Natural killer cell treated with Interleukin-12 subunit alpha and Interleukin-12 subunit beta and Interleukin-15 and Interleukin-18, amount 100 ng/mL, for 72 hours (primary cell): Measurements from ENCODE around the gene UPK3BL2. TPM values are rescaled to one million over a fixed set of nuclear protein-coding genes. Genes with fewer than 3 reads are reported as not detected.
A peak's percentile ranks its signal among the peaks of the same experiment; 100 is the strongest.
"Not testable (repeated sequence)": the region's sequence is repeated elsewhere in the genome, so short reads cannot be mapped to it uniquely, and the experiment has no call there.

Experiments used
- ATAC-seq, 2 donors: fragments of 150-1000 bp; cut with Tn5 transposase in 1 of 2; sonication (Bioruptor Pico), chemical (Tn5 transposase) in 1 of 2; 2 replicates each; pipeline ENCODE4 v1.10.0; 2021
- DNase-seq: peaks from one replicate; pipeline ENCODE4 v3.0.0; 2022; ENCODE audit warnings: low spot score
- H3K27ac Mint-ChIP-seq, 2 donors: 1 replicate in 1 of 2; 2 replicates in 1 of 2; pipeline ENCODE4 v1.8.0; 2022; ENCODE audit warnings: mixed read lengths in 2 of 2, mild to moderate bottlenecking in 1 of 2, moderate library complexity in 1 of 2
- H3K27me3 Mint-ChIP-seq, 2 donors: 1 replicate in 1 of 2; 2 replicates in 1 of 2; pipeline ENCODE4 v1.8.0; 2022; ENCODE audit warnings: mixed read lengths in 2 of 2
- H3K36me3 Mint-ChIP-seq: one replicate; pipeline ENCODE4 v1.8.0; 2022; ENCODE audit warnings: mixed read lengths
- H3K4me1 Mint-ChIP-seq, 2 donors: 1 replicate in 1 of 2; 2 replicates in 1 of 2; pipeline ENCODE4 v1.8.0; 2022; ENCODE audit warnings: low read depth in 2 of 2, mixed read lengths in 2 of 2, mild to moderate bottlenecking in 1 of 2
- H3K4me3 Mint-ChIP-seq: one replicate; pipeline ENCODE4 v1.8.0; 2022; ENCODE audit warnings: mixed read lengths
- H3K9me3 Mint-ChIP-seq: 2 replicates; pipeline ENCODE4 v1.8.0; 2022; ENCODE audit warnings: mixed read lengths
- total RNA-seq, 2 donors: library from RNA; stranded (reverse); gene quantifications; one replicate each; pipeline ENCODE4 v1.2.3, GENCODE V29; 2022

The UPK3BL2 gene
- total RNA-seq, 2 donors from 2014 or later: 26.2 to 105 TPM

DNA sequence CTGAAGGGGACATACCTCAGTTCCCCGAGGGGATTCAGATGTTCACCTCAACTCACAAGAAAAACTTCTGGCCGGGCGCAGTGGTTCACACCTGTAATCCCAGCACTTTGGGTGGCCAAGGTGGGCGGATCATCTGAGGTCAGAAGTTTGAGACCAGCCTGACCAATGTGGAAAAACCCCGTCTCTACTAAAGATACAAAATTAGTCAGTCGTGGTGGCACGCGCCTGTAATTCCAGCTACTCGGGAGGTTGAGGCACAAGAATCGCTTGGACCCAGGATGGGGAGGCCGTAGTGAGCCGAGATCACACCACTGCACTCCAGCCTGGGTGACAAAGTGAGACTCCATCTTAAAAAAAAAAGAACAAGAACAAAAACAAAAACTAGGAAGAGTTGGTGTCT is 1.8 kb upstream of the UPK3BL2 start:
- H3K27me3 Mint-ChIP-seq, H3K4me3 Mint-ChIP-seq, H3K36me3 Mint-ChIP-seq, H3K9me3 Mint-ChIP-seq, DNase-seq, ATAC-seq, H3K27ac Mint-ChIP-seq, H3K4me1 Mint-ChIP-seq: not testable (repeated sequence)

DNA sequence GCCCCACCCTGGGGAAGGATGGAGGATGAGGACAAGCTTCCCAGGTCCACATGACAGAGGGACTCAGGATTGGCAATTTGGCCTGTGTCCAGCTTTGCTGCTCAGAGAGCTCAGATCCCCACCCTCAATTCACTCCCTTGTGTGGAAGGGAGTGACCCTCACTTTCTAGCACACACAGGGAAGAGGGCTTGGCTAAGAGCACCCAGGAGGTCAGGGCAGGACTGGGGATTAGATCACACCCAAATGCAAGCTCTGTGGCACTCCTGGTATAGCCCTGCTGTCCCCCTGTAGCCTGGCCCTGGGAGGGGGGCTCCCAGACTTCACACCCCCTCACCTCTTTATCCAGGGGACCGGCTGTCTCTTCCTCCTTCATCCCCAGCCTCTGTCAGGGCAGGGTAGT is 876 bp upstream of the UPK3BL2 start:
- not testable (repeated sequence) for ATAC-seq, H3K27ac Mint-ChIP-seq, H3K4me1 Mint-ChIP-seq, H3K36me3 Mint-ChIP-seq, H3K27me3 Mint-ChIP-seq, H3K4me3 Mint-ChIP-seq, H3K9me3 Mint-ChIP-seq, DNase-seq

DNA sequence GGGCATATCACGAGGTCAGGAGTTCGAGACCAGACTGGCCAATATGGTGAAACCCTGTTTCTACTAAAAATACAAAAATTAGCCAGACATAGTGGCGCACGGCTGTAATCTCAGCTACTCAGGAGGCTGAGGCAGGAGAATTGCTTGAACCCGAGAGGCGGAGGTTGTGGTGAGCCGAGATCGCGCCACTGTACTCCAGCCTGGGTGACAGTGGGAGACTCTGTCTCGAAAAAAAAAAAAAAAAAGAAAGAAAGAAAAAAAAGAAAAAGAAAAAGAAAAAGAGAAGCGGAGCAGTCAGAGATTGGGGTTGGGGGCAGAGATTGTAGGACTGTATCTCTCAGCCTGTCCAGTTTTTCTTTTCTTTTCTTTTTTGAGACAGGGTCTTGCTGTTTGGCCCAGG is 725 bp downstream of the UPK3BL2 start:
- DNase-seq, H3K27me3 Mint-ChIP-seq, H3K36me3 Mint-ChIP-seq, H3K9me3 Mint-ChIP-seq, H3K4me3 Mint-ChIP-seq, H3K4me1 Mint-ChIP-seq, H3K27ac Mint-ChIP-seq, ATAC-seq: not testable (repeated sequence)

DNA sequence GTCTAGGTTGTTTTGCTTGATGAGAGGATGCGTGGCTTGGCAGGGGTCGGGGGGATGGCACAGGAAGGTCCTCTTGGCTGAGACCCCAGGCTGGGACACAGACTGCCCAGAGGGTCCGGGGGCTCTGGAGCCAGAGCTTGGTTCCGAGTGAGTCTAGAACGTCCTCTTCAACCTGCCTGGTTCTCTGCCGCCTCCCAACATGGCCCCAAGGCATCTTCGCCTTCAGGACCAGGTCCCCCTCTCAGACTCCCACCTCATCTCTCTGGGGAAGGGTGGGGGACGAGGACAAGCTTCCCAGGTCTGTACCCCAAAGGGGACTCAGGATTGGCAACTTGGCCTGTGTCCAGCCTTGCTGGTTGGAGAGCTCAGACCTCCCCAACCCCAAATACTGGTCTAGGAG is 1.4 kb downstream of the UPK3BL2 start:
- not testable (repeated sequence) for DNase-seq, H3K36me3 Mint-ChIP-seq, H3K9me3 Mint-ChIP-seq, H3K27me3 Mint-ChIP-seq, H3K4me1 Mint-ChIP-seq, ATAC-seq, H3K27ac Mint-ChIP-seq, H3K4me3 Mint-ChIP-seq

DNA sequence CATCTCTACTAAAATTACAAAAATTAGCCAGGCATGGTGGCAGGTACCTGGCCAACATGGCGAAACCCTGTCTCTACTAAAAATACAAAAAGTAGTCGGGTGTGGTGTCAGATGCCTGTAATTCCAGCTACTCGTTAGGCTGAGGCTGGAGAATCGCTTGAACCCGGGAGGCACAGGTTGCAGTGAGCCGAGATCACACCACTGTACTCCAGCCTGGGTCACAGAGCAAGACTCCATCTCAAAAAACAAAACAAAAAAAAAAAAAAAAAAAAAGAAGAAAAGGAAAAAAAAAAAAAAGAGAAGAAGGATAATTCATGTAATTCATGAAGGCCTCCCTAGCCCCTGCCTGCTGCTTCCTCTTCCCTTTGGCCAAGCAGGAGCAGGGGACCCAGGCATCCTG is 2.9 kb downstream of the UPK3BL2 start:
- not testable (repeated sequence) for H3K36me3 Mint-ChIP-seq, H3K9me3 Mint-ChIP-seq, H3K27ac Mint-ChIP-seq, H3K27me3 Mint-ChIP-seq, ATAC-seq, H3K4me1 Mint-ChIP-seq, H3K4me3 Mint-ChIP-seq, DNase-seq

DNA sequence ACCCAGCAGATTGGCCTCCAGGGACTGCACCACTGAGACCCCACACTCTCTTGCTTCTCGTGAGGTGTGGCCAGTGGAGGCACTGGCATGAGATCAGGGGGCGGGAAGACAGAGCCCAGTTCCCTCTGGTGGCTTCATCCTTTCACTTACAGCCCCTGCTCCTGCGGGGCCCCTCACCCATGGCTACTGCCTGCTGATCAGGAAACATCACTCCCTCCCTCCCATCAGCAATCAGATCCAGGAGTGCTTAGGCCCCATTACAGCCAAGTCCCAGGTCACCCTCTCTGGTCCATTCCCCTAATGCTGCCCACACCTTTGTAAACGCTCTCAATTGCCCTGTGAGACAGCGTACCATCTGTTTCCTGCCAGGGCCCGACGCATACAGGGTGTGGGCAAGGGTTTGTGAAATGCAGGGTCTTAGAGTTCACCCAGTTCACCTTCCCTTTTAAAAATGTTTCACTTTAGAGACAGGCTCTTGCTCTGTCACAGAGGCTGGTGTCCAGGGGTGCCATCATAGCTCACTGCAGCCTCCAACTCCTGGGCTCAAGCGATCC is 8.4 kb downstream of the UPK3BL2 start:
- H3K36me3 Mint-ChIP-seq, DNase-seq, ATAC-seq, H3K27ac Mint-ChIP-seq, H3K4me1 Mint-ChIP-seq, H3K9me3 Mint-ChIP-seq, H3K27me3 Mint-ChIP-seq, H3K4me3 Mint-ChIP-seq: not testable (repeated sequence)

DNA sequence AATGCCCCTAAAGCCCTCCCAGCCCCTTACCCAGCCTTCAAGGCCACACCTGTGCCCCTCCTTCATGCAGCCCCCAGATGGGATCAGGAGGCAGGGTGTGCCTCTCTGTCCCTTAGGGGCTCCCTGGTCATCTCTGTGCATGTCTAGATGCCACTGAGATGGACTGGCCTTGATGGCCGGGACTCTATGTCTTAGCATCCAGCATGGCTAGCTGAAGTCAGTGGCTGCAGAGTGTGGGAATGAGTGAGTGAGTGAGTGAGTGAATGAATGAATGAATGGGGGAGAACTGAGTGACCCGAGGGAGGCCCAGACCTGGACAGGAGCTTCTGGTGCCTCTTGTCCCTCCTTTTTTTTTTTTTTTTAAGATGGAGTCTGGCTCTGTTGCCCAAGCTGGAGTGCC is 11.4 kb downstream of the UPK3BL2 start:
- not testable (repeated sequence) for ATAC-seq, H3K4me3 Mint-ChIP-seq, H3K36me3 Mint-ChIP-seq, DNase-seq, H3K9me3 Mint-ChIP-seq, H3K27me3 Mint-ChIP-seq, H3K27ac Mint-ChIP-seq, H3K4me1 Mint-ChIP-seq

DNA sequence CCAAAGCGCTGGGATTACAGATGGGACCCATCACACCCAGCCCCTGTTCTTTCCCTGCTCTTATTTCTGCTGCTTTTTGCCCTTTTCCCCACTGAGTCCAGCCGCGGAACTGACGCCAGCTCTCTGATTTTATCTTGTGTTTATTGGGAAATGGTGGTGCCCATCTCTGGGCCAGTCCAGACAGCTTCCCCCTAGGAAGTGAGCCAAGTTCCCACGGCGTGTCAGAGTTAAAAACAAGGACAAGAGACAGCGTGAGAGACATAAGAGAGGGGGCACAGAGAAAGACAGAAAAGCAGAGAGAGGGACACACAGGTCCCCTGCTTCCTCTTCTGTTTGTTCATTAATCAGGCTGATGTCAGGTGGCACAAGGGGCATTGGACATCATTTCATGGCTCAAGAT is 11.9 kb downstream of the UPK3BL2 start:
- DNase-seq, H3K36me3 Mint-ChIP-seq, ATAC-seq, H3K27me3 Mint-ChIP-seq, H3K9me3 Mint-ChIP-seq, H3K27ac Mint-ChIP-seq, H3K4me1 Mint-ChIP-seq, H3K4me3 Mint-ChIP-seq: not testable (repeated sequence)

DNA sequence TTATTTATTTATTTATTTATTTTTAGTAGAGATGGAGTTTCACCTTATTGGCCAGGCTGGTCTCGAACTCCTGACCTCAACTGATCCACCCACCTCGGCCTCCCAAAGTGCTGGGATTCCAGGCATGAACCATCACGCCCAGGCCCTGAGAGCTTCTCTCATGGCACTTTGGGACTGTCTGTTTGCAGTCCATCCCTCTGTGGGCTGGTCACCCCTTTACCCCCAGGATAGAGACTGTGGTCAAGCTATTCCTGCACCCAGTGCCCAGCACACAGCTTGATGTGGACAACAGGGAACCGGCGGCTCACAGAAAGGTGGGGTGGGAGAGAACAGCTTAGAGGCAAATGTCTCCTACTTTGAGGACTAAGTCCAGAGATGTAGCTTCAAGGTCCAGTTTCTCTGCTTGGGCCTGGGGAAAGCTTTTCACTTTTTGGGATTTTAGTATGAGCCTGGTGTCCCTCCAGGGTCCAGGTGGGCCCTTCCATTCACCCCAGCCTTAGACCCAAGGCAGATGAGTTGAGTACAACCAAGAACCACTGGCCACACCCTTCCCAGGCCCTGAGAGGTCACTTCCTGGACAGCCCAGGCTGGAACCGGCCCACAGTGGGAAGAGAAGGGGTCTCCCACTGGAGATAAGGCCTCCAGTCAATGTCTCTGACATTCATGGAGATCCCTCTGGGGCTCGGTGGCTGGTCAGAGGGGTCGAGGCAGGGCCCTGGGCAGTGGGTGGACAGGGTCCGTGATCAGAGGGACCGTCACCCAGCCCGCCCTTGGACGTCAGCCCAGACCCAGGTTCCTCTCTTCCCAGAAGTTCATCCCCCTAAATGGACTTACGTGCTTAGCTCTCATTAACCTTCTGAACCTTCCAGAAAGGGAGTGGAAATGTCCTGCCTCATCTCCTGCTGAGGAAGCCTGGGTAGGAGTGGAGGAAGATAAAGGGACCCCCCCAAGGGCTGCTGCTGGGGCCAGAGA is 15.4 kb downstream of the UPK3BL2 start:
- not testable (repeated sequence) for H3K4me3 Mint-ChIP-seq, ATAC-seq, H3K27ac Mint-ChIP-seq

DNA sequence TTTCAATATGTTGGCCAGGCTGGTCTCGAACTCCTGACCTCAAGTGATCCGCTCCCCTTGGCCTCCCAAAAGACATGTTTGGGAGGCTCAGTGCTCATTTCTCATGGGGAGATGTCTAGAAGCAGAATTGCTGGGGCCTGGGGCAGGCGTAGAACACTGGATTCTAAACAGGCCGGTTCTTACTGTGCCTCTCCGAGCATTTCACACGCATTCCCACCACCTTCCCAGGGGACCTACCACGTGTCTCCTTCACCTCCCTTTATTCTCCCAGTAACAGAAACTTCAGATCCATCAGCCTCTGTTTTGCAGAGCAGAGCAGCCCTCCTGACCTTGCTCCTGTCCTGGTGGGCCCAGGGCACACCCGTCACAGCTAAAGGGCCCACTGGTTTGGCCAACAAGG is 16.3 kb downstream of the UPK3BL2 start:
- not testable (repeated sequence) for H3K27ac Mint-ChIP-seq, H3K36me3 Mint-ChIP-seq, H3K4me1 Mint-ChIP-seq, H3K4me3 Mint-ChIP-seq, DNase-seq, H3K9me3 Mint-ChIP-seq, ATAC-seq, H3K27me3 Mint-ChIP-seq

More for the DNA sequence above, 15.4 kb downstream of the UPK3BL2 start:
- not testable (repeated sequence) for H3K4me1 Mint-ChIP-seq, H3K36me3 Mint-ChIP-seq, DNase-seq, H3K9me3 Mint-ChIP-seq, H3K27me3 Mint-ChIP-seq

DNA sequence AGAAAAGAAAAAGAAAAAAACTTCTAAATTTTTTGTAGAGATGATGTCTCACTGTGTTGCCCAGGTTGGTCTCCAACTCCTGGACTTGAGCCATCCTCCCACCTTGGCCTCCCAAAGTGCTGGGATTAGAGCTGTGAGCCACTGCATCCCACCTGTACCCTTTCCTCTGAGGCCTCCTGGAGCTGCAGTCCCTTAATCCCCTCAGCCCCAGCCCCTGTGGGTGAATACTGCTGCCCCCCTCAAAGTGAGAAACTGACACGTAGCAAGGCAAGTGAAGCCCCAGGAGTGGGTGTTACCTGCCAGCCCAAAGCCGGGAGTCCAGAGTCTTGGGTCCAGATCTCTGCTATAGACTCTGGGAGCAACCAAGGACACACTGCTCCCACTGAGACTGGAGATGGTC is 18.7 kb downstream of the UPK3BL2 start:
- not testable (repeated sequence) for DNase-seq, H3K4me3 Mint-ChIP-seq, H3K36me3 Mint-ChIP-seq, H3K27ac Mint-ChIP-seq, H3K9me3 Mint-ChIP-seq, H3K4me1 Mint-ChIP-seq, H3K27me3 Mint-ChIP-seq
- peak; percentile 7 to 34 for ATAC-seq

DNA sequence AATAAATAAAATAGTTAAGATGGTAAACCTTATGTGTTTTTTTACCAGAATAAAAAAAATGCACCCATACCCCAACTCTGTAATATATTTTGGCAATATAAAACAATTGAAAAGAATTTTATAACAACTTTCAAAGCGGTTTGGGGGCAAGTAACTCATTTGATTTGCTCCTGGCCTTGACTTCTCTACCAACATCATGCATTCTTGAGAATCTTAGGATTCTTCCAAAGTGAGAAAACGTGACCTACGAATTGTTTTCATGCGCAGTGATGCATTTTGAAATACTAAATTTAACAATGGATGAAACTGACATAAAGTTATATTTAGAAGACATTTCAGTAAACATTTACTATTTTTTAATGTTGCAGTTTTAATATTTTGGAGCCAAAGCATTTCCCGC is 22.7 kb downstream of the UPK3BL2 start:
- not testable (repeated sequence) for H3K4me3 Mint-ChIP-seq, ATAC-seq, H3K9me3 Mint-ChIP-seq, H3K27ac Mint-ChIP-seq, DNase-seq, H3K4me1 Mint-ChIP-seq, H3K36me3 Mint-ChIP-seq, H3K27me3 Mint-ChIP-seq

DNA sequence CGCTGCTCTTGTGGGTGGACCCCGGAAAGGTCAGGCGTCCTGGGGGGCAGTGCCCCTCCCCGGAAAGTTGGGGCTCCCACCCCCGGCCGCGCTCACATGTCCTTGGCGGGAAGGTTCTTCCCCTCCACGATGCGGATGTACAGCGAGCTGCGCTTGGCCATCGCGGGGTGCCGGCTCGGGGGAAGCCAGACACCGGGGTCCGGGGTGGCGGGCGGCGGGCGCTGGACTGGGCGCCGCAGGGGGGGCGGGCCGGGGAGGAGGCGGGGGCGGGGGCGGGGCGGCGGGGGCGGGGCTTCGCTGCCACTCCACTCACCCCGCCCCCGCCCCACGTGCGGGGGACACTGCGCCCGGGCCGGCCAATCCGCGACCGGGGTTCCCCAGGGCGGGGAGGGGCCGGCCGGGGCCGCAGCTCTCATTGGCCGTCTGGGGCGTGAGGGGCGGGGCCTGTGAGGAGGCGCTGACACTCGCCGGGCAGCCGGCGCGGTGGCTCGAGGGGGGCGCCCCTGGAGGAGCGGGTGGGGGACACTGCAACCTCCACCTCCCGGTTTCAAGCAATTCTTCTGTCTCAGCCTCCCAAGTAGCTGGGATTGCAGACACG is 25.8 kb downstream of the UPK3BL2 start, which contains the start of gene RASA4B:
RASA4B (minus strand) TSS at position 228 of the 598 bp plus-strand sequence; CDS start at position 161, 67 bp downstream.
- peak; percentile 99 to 100 for ATAC-seq
- H3K27ac Mint-ChIP-seq, DNase-seq, H3K9me3 Mint-ChIP-seq, H3K36me3 Mint-ChIP-seq, H3K27me3 Mint-ChIP-seq, H3K4me1 Mint-ChIP-seq: not testable (repeated sequence)
- peak within 1 kb of the TSS; percentile 44 for H3K4me3 Mint-ChIP-seq

DNA sequence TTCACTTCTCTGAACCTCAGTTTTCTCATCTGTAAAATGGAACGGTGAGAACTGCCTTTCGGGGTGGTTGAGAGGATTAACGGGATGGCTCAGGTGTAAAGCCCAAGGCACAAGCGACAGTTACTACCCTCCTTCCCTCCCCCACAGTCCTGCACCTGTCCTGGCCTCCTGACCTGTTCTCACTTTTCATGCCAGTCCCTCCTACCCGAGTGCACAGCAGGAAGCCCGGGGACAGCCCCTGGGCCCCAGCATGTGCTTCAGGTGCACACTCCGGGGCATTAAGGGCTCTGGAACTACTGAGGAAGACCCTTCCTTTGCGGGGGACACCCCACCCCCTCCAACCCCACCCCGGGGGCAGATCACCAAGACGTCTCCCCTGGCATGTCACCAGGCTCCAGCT is 26.5 kb downstream of the UPK3BL2 start:
- H3K9me3 Mint-ChIP-seq, DNase-seq, ATAC-seq, H3K27me3 Mint-ChIP-seq, H3K4me1 Mint-ChIP-seq, H3K4me3 Mint-ChIP-seq, H3K27ac Mint-ChIP-seq, H3K36me3 Mint-ChIP-seq: not testable (repeated sequence)
